Natural killer cell (primary cell): ENCODE results near the gene TBC1D7. TPM values are rescaled to one million over a fixed set of nuclear protein-coding genes. Genes with fewer than 3 reads are reported as not detected.

Experiments
- ATAC-seq, 3 donors: fragments of 150-1000 bp in 2 of 3; fragments of 200-7000 bp in 1 of 3; cut with Tn5 transposase; 1 replicate in 1 of 3; 2 replicates in 2 of 3; pipeline ENCODE4 v1.10.0; 2021; ENCODE audit warnings: mild to moderate bottlenecking in 2 of 3, moderate library complexity in 2 of 3
- DNase-seq, 2 donors: peaks; one replicate each; pipeline versions ENCODE4 v3.0.0 to v3.0.0-alpha.2; 2013 to 2021; ENCODE audit warnings: mixed read lengths in 1 of 2
- H3K27ac ChIP-seq: one replicate; pipeline ENCODE4 v1.5.1; 2013; ENCODE audit warnings: mild to moderate bottlenecking, low read length
- H3K27me3 ChIP-seq: one replicate; pipeline ENCODE4 v1.6.1; 2013; ENCODE audit warnings: low read length; ENCODE audit not compliant: control insufficient read depth, insufficient read depth
- H3K36me3 ChIP-seq: one replicate; pipeline ENCODE4 v1.6.1; 2013; ENCODE audit warnings: low read length; ENCODE audit not compliant: control insufficient read depth, insufficient read depth
- H3K4me1 ChIP-seq: one replicate; pipeline ENCODE4 v1.6.1; 2013; ENCODE audit warnings: low read length; ENCODE audit not compliant: control insufficient read depth, insufficient read depth
- H3K4me3 ChIP-seq: one replicate; pipeline ENCODE4 v1.5.1; 2013; ENCODE audit warnings: low read length
- H3K9me3 ChIP-seq: one replicate; pipeline ENCODE4 v1.6.1; 2013; ENCODE audit warnings: low read length; ENCODE audit not compliant: control insufficient read depth, insufficient read depth
- H3K27ac Mint-ChIP-seq, 2 donors: one replicate each; pipeline ENCODE4 v1.8.0; 2022; ENCODE audit warnings: mild to moderate bottlenecking in 2 of 2, mixed read lengths in 2 of 2, moderate library complexity in 1 of 2
- H3K27me3 Mint-ChIP-seq, 2 donors: one replicate each; pipeline ENCODE4 v1.8.0; 2022; ENCODE audit warnings: low read depth in 2 of 2, mixed read lengths in 2 of 2
- H3K36me3 Mint-ChIP-seq: one replicate; pipeline ENCODE4 v1.8.0; 2022; ENCODE audit warnings: mixed read lengths
- H3K4me1 Mint-ChIP-seq, 2 donors: one replicate each; pipeline ENCODE4 v1.8.0; 2022; ENCODE audit warnings: mixed read lengths in 2 of 2
- H3K4me3 Mint-ChIP-seq: one replicate; pipeline ENCODE4 v1.8.0; 2022; ENCODE audit warnings: mild to moderate bottlenecking, moderate library complexity, mixed read lengths
- H3K9me3 Mint-ChIP-seq, 2 donors: one replicate each; pipeline ENCODE4 v1.8.0; 2022; ENCODE audit warnings: mixed read lengths in 2 of 2
- WGBS: methylation state at CpG from one replicate; pipeline ENCODE4 v1.1.7; 2013; ENCODE audit warnings: missing lambda C conversion rate; ENCODE audit not compliant: insufficient coverage; 5-methylcytosine and 5-hydroxymethylcytosine counted together
- intact Hi-C: fragments of 100-400 bp; cut with micrococcal nuclease; formaldehyde crosslinking; loops from one replicate; pipeline ENCODE4 v1.14.2; 2022
- total RNA-seq, 4 donors: library from RNA; stranded (reverse); fragments of 120-200 nt in 1 of 4; gene quantifications; one replicate each; pipeline versions ENCODE4 v1.2.3 to v1.2.4, GENCODE V29; 2013 to 2022
- TF ChIP-seq, protein P1 (sequence below): fragments of 200-600 bp; IDR thresholded peaks from one replicate; pipeline ENCODE4 v1.8.0; 2022; ENCODE audit warnings: antibody characterized with exemption

TBC1D7 gene
- total RNA-seq = 10 to 100 TPM; 20.1 to 29.7 (median 24.3) TPM
- total RNA-seq (2013) = 25.8 TPM

DNA sequence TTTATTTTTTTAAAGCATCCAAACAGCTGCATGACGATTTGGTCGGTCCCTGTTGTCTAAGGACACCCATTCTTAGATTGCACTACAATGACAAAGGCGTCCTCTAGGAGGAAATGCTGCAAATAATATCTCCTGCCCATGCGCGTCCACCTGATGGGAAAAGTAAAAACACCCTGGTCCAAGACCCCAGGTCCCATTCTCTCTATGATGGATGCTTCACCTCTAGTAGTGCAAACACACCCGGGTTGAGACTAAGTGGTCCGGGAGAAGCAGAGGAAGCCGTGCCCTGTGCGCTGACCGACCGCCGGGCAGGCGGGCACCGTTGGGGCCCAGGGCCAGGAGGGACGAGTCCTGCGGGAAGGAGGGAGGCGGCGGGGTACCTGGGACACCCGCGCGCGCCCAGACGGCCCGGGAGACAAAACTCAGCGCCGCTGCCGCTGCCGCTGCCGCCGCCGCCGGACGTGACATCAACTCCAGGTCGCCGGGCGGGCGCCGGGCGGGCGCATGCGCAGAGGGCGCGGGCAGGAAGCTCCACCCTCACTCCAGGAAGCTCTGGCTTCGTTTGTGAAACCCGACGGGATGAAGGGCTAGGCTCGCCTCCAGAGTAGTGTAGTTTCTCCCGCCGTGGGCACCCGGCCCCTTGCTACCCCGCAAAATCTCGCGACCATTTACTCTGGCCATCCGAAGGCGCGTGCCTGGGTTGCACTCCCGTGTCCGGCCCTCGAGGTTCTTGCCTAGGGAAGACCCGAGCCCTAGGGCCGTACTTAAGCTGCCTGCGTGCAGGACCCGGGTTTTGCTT lies at the start of gene TBC1D7:
Gene TBC1D7, minus strand, starts transcription at position 462 of the 799 bp plus-strand sequence. CDS start 1,639 bp downstream, outside the sequence.
- H3K36me3 ChIP-seq = peaks cover 21% of the 10 kb centered on the region
- no peaks in the 10 kb centered on the region for H3K9me3 Mint-ChIP-seq
- H3K27ac Mint-ChIP-seq = peak within 1 kb of the TSS; percentile 93 to 95
- TF ChIP-seq, protein P1, sequence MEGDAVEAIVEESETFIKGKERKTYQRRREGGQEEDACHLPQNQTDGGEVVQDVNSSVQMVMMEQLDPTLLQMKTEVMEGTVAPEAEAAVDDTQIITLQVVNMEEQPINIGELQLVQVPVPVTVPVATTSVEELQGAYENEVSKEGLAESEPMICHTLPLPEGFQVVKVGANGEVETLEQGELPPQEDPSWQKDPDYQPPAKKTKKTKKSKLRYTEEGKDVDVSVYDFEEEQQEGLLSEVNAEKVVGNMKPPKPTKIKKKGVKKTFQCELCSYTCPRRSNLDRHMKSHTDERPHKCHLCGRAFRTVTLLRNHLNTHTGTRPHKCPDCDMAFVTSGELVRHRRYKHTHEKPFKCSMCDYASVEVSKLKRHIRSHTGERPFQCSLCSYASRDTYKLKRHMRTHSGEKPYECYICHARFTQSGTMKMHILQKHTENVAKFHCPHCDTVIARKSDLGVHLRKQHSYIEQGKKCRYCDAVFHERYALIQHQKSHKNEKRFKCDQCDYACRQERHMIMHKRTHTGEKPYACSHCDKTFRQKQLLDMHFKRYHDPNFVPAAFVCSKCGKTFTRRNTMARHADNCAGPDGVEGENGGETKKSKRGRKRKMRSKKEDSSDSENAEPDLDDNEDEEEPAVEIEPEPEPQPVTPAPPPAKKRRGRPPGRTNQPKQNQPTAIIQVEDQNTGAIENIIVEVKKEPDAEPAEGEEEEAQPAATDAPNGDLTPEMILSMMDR = no peak
- intact Hi-C loops = loop anchor here (2.0 to 5.0 kb wide), 4 partner anchors 101 to 289 kb away; partner anchors contain the start of genes GFOD1, NOL7 and SIRT5
- peaks cover 8% of the 10 kb centered on the region for H3K4me1 ChIP-seq
- peak within 1 kb of the TSS; percentile 74 for H3K4me3 ChIP-seq
- H3K27ac ChIP-seq = peak within 1 kb of the TSS; percentile 90
- no peaks in the 10 kb centered on the region for H3K9me3 ChIP-seq
- H3K36me3 Mint-ChIP-seq = peaks cover 6% of the 10 kb centered on the region
- ATAC-seq = peak; percentile 89 to 95 (median 90)
- no peaks in the 10 kb centered on the region for H3K27me3 ChIP-seq
- WGBS = 0% methylated on average over 63 of the region's 63 CpGs
- peak within 1 kb of the TSS; percentile 92 for H3K4me3 Mint-ChIP-seq
- DNase-seq = peak; percentile 94 to 95
- H3K4me1 Mint-ChIP-seq = peaks cover 14 to 20% of the 10 kb centered on the region in 2 donors
- H3K27me3 Mint-ChIP-seq = no peaks in the 10 kb centered on the region

DNA sequence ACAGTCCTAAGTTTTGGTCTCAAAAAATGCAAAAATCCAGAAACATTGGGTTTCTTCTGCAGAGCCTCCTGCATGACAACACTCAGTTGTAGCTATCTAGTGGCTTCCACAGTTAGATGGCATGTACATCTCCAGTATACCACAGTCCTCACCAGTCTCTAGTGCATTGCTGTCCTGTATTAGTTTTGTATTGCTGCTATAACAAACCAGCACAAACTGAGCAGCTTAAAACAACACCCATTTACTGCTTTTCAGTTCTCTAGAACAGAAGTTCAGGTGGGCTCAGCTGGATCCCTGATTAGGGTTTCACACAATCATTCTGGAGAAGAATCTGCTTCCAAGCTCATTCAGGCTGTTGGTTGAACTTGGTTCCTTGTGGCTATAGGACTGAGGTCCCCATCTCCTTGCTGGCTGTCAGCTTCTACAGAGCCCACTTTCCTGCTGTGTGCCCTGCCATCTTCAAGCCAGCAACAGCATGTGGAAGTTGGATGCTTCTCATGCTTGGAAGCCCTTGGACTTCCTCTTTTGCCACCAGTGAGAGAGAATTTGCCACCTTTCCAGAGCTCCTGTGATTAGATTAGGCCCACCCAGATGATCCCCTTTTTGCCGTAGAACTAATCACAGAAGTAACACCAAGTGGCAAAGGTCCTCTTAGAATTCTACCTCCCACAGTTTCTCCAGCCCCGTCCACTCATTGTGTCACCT lies 48.9 kb upstream of the TBC1D7 start:
- intact Hi-C loops = no loop called here
- DNase-seq = no peak
- H3K36me3 Mint-ChIP-seq = no peaks in the 10 kb centered on the region
- TF ChIP-seq, protein P1 = no peak
- H3K9me3 Mint-ChIP-seq = no peaks in the 10 kb centered on the region
- H3K4me1 ChIP-seq = peaks cover 45% of the 10 kb centered on the region
- no peaks in the 10 kb centered on the region for H3K9me3 ChIP-seq
- no peak overlapping the region for H3K4me3 Mint-ChIP-seq
- H3K36me3 ChIP-seq = no peaks in the 10 kb centered on the region
- H3K27ac ChIP-seq = no peak overlapping the region
- no peak for ATAC-seq
- 95% methylated on average over 2 of the region's 2 CpGs for WGBS
- no peak overlapping the region for H3K4me3 ChIP-seq
- no peaks in the 10 kb centered on the region for H3K27me3 Mint-ChIP-seq
- peak overlapping the region; percentile 73 to 96 for H3K27ac Mint-ChIP-seq
- peaks cover 86 to 94% of the 10 kb centered on the region in 2 donors for H3K4me1 Mint-ChIP-seq
- no peaks in the 10 kb centered on the region for H3K27me3 ChIP-seq

DNA sequence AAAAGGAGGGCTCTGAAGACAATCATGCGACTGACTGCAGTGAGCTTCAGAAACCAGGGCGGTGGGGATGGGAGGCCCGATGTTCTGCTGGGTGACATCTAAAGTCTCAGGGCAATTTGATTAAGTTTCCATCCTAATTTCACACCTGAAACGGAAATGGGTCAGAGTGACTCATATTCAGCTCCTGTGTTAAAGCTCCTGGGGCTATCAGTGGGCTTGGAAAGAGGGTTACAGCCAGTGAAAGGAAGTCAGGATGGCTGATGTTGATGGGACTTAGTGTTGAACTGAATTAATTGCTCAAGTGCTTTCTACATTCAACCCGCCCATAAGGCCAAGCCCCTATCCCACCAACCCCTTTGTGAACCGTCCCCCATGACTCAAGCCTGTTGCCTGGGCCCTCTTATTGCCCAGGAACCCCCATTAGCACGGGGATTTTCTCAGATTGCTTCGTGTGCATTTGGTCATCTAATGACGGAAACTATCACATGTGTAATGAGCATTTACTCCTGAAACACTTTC lies 47.1 kb upstream of the TBC1D7 start:
- Histone ChIP-seq H3K27ac (peak overlapping the region; percentile 27), H3K9me3 (no peaks in the 10 kb centered on the region), H3K4me1 (peaks cover 32% of the 10 kb centered on the region), H3K36me3 (no peaks in the 10 kb centered on the region), H3K27me3 (no peaks in the 10 kb centered on the region), H3K4me3 (no peak overlapping the region)
- Mint-ChIP-seq H3K27ac (peak overlapping the region; percentile 73 to 96), H3K4me1 (peaks cover 85 to 88% of the 10 kb centered on the region in 2 donors), H3K36me3 (no peaks in the 10 kb centered on the region), H3K9me3 (no peaks in the 10 kb centered on the region), H3K27me3 (no peaks in the 10 kb centered on the region), H3K4me3 (peak overlapping the region; percentile 67)
- peak; percentile 66 to 78 (median 68) for ATAC-seq
- peak in 1 of 2 donors; percentile 63 for DNase-seq
- 63% methylated on average over 9 of the region's 9 CpGs for WGBS
- intact Hi-C loops = no loop called here
- TF ChIP-seq, protein P1 = no peak
